ENCODE data around the gene FGF13.

FGF13 gene

GRCh38 chrX:138664016-138664415, 47.5 kb downstream of the FGF13 start:
- H3K9ac ChIP-seq (ENCODE audit: low read length) = no peak overlapping the region

GRCh38 chrX:138651494-138651893, 60.0 kb downstream of the FGF13 start:
- TF ChIP-seq EZH2 (IDR thresholded peaks at IDR 0.05; ENCODE audit: borderline replicate concordance, low read length) = no peak
- no peak for TF ChIP-seq CTCF (IDR thresholded peaks at IDR 0.05; ENCODE audit: low read length)
- Histone ChIP-seq H3K27me3 (ENCODE audit: insufficient read depth, low read length) (no peaks in the 10 kb centered on the region), H3F3A (ENCODE audit: insufficient read depth, low read length) (no peaks in the 10 kb centered on the region)

More at GRCh38 chrX:138664016-138664415, 47.5 kb downstream of the FGF13 start:
- Histone ChIP-seq H3K27me3 (ENCODE audit: insufficient read depth, low read length) (no peaks in the 10 kb centered on the region), H3K27ac (ENCODE audit: low read depth, low read length, poor library complexity, severe bottlenecking) (no peak overlapping the region), H3K4me1 (ENCODE audit: insufficient read depth, low read length, severe bottlenecking) (no peaks in the 10 kb centered on the region), H3K9me2 (ENCODE audit: low read depth, low read length) (no peaks in the 10 kb centered on the region), H3K79me2 (ENCODE audit: insufficient read depth, low read length) (no peaks in the 10 kb centered on the region), H3K9me3 (ENCODE audit: low read length) (no peaks in the 10 kb centered on the region), H4K20me1 (ENCODE audit: insufficient read depth, low read length) (no peaks in the 10 kb centered on the region), H3K36me3 (ENCODE audit: insufficient read depth, low read length) (no peaks in the 10 kb centered on the region), H3K4me2 (ENCODE audit: low read length) (no peak overlapping the region), H3F3A (ENCODE audit: insufficient read depth, low read length) (no peaks in the 10 kb centered on the region), H3K4me3 (ENCODE audit: low read depth, low read length, poor library complexity, severe bottlenecking) (no peak overlapping the region), H2AFZ (ENCODE audit: low read length) (no peak overlapping the region)
- TF ChIP-seq CTCF (IDR thresholded peaks at IDR 0.05; ENCODE audit: low read length) = no peak
- no peak for TF ChIP-seq EZH2 (IDR thresholded peaks at IDR 0.05; ENCODE audit: borderline replicate concordance, low read length)

DNA sequence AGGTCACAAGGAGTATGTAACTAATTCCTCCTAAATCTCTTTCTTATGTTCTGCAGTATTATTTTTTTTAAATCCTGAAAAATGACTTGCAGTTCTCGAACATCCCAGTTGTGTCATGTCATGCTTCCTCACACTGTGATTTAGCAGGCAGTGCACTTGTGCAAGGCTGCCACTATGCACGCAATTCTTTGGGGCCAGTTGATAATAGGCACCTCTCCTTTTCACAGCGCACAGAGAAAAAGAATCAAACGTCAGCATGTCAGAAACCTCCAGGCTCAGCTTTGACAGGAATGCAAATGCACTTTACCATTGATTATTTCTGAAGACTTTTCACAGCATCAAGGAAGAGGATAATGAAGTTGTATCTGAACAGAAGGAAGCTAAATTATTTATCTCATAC, 62.9 kb downstream of the FGF13 start:
- Histone ChIP-seq H3K4me3 (ENCODE audit: low read depth, low read length, poor library complexity, severe bottlenecking) (no peak overlapping the region), H3K79me2 (ENCODE audit: insufficient read depth, low read length) (no peaks in the 10 kb centered on the region), H3K9me2 (ENCODE audit: low read depth, low read length) (no peaks in the 10 kb centered on the region), H3K4me2 (ENCODE audit: low read length) (no peak overlapping the region), H3K27me3 (ENCODE audit: insufficient read depth, low read length) (no peaks in the 10 kb centered on the region), H4K20me1 (ENCODE audit: insufficient read depth, low read length) (no peaks in the 10 kb centered on the region), H2AFZ (ENCODE audit: low read length) (no peak overlapping the region), H3F3A (ENCODE audit: insufficient read depth, low read length) (no peaks in the 10 kb centered on the region), H3K9ac (ENCODE audit: low read length) (no peak overlapping the region), H3K9me3 (ENCODE audit: low read length) (no peaks in the 10 kb centered on the region), H3K27ac (ENCODE audit: low read depth, low read length, poor library complexity, severe bottlenecking) (no peak overlapping the region), H3K36me3 (ENCODE audit: insufficient read depth, low read length) (no peaks in the 10 kb centered on the region), H3K4me1 (ENCODE audit: insufficient read depth, low read length, severe bottlenecking) (no peaks in the 10 kb centered on the region)
- TF ChIP-seq EZH2 (IDR thresholded peaks at IDR 0.05; ENCODE audit: borderline replicate concordance, low read length) (no peak), CTCF (IDR thresholded peaks at IDR 0.05; ENCODE audit: low read length) (no peak)

More at GRCh38 chrX:138651494-138651893, 60.0 kb downstream of the FGF13 start:
- H3K4me3 ChIP-seq (ENCODE audit: low read depth, low read length, poor library complexity, severe bottlenecking) = no peak overlapping the region
- no peaks in the 10 kb centered on the region for H3K36me3 ChIP-seq (ENCODE audit: insufficient read depth, low read length)
- no peak overlapping the region for H3K27ac ChIP-seq (ENCODE audit: low read depth, low read length, poor library complexity, severe bottlenecking)
- no peaks in the 10 kb centered on the region for H3K79me2 ChIP-seq (ENCODE audit: insufficient read depth, low read length)
- no peaks in the 10 kb centered on the region for H4K20me1 ChIP-seq (ENCODE audit: insufficient read depth, low read length)
- H3K9me2 ChIP-seq (ENCODE audit: low read depth, low read length) = no peaks in the 10 kb centered on the region
- H2AFZ ChIP-seq (ENCODE audit: low read length) = no peak overlapping the region
- H3K4me2 ChIP-seq (ENCODE audit: low read length) = no peak overlapping the region
- no peaks in the 10 kb centered on the region for H3K9me3 ChIP-seq (ENCODE audit: low read length)
- no peak overlapping the region for H3K9ac ChIP-seq (ENCODE audit: low read length)
- H3K4me1 ChIP-seq (ENCODE audit: insufficient read depth, low read length, severe bottlenecking) = no peaks in the 10 kb centered on the region

Measured in OCI-LY1 (cell line).